Muscle of arm (tissue), 12 donors: ENCODE results near the gene MCM3AP. TPM values are rescaled to one million over a fixed set of nuclear protein-coding genes. Genes with fewer than 3 reads are reported as not detected.
"Not testable (repeated sequence)": the region's sequence is repeated elsewhere in the genome, so short reads cannot be mapped to it uniquely, and the experiment has no call there.

Experiments used
- DNase-seq: peaks from one replicate; pipeline ENCODE4 v3.0.0-alpha.2; 2013
- polyA plus RNA-seq, 12 donors: library from polyadenylated mRNA; unstranded; fragments of 120-200 nt; gene quantifications; one replicate each; pipeline ENCODE4 v1.2.1, GENCODE V29; 2013; ENCODE audit not compliant: insufficient read length in 12 of 12

Gene MCM3AP
- polyA plus RNA-seq, 12 donors: 51.5 to 81.8 (median 55.6) TPM; not detected in 1

DNA sequence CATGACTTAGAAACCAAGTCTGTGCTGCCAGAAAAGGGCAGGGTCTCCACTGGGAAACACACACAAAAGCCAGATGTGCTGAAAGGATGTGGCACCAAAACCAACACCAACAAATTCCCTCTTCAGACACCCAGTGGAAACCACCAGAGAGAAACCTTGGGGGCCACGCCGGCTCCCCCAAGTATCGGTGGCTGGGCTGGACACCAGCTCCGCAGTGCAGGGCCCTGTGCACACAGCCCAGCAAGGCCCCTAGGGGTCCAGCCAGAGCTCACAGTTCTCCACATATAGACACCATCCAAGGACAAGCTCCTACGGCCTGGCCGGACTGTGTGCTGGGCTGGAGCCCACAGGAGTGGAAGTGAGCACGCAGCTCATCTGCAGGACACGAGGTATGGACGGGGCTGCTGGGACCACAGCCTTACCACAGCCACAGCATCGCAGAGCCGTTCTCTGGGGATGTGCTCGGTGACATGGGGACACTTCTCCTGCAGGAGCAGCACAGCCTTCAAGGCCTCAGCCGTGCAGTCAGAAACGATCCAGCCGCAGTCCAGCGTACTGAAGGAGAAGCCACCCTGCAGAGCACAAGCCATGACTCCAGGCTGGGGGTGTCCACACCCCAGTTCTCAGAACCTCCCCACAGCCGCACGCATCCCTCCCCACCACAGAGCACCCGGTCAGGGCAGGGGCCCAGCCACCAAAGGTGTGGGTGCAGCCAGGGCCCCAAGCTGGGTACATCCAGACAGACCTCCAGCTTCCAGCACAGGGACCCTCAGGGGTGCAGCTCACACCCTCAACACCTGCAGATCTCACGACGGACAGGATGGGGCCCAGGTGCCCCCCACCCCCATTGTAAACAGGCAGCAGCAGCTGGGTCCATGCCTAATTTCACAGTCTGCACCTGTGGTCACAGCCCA is 78.1 kb downstream of the MCM3AP start:
- no peak for DNase-seq

DNA sequence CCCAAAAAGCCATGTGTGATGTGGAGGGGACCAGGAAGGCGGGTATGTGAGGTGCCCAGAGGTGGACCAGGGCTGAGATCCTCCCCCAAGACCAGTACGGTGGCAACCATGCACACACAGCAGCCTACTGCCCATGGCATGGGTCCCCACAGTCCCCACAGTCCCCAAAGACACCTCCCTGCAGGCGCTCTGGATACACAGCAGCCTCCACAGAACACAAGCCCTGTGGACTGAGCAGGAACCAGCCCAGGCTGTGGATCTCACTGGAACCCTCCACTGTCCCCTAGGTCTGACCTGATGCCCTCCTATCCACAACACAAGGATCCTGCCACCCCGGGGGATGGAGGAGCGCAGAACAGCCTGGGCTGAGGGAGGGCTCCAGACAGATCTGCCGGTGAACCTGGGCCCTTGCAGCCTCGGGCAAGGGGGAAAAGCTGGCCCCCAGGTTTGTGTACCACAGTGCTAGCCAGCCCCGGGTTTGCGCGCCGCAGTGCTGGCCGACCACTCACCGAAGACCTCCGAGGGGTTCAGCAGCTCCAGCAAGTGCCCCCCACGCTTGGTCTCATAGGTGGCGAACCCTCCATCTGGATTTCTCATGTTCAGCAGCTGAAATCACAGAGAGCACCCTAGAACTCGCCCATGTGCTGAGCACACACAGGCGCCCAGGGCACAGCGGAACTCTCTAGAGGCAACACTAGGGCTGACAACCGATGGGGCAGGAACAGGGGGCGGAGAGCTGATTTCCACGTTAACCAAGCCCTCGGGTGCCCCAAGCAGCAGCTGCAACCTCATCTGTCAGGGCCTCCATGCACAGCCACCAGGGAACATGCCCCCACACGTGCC is 79.0 kb downstream of the MCM3AP start:
- no peak for DNase-seq

DNA sequence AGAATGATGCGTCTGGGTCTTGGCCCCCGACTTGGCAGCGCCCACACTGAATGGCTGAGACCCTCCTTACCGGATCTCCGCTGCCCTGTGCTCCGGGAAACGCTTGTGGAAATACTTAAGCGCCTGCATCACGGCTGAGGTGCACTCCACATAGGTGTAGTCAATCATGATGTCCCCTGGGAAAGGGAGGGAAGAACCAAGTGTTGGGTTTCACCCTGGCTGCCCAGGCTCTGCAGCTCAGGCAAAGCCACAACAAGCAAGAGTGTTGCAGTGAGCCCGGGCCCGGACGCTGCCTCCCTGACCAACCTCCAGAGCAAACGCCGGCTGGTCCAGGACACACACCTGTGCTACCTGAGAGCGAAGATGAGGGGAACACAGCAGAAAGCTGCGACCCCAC is 79.6 kb downstream of the MCM3AP start:
- no peak for DNase-seq

DNA sequence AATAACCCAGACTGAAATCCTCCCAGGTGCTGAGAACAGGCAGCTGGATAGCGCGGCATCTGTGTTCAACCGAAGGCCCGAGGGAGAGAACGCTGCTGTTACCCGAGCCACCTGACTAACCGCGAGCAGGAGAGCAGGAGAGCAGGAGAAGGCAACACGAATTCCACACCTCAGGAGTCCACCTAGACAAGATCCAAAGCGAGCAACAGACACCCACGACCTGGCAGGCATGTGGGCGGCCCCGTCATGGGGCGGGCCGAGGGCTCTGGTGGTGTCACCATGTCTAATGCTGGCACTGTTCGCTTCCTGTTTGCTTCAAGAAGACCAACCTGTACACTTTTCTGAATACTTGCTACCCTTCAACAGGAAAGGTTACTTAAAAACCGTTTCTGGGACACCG is 80.2 kb downstream of the MCM3AP start:
- DNase-seq: no peak

DNA sequence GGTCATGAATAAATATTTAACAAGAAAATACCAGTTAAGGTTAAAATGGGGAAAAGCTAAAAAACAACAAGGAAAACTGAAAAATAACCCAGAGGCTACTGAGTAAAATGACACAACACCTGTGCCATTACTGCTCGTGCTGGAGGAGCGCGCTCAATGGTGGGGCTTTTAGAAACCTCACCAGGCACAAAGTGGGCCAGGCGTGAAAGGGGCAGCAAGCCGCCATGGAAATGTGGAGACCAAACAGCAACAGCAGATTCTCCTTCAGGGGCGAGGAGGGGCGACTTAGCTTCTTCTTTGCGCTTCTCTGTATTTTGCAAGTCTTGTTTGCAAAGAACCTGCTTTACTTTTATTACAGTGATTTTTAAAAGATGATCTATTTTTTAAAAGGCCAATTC is 82.2 kb downstream of the MCM3AP start:
- DNase-seq: no peak

DNA sequence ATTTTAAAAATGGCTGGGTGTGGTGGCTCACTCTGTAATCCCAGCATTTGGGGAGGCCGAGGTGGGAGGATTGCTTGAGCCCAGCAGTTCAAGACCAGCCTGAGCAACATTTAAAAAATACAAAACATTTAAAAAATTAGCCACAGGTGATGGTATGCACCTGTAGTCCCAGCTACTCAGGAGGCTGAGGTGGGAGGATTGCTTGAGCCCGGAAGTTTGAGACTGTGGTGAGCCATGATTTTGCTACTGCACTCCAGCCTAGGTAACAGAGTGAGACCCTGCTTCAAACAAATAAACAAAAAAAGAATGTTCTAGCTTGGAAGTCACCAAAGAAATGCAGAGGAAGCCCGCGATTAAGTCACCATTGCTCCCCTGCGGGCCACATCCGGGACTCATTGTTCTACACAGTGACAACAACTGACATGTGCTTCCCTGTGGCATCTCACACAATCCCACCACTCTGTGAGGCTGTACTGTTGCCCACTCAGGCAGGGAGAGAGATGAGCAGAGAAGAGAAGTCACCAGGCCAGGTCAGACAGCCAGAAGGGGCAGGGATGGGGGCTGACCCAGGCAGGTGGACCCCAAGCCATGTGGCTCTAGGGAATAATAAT is 82.7 kb downstream of the MCM3AP start:
- no peak for DNase-seq

DNA sequence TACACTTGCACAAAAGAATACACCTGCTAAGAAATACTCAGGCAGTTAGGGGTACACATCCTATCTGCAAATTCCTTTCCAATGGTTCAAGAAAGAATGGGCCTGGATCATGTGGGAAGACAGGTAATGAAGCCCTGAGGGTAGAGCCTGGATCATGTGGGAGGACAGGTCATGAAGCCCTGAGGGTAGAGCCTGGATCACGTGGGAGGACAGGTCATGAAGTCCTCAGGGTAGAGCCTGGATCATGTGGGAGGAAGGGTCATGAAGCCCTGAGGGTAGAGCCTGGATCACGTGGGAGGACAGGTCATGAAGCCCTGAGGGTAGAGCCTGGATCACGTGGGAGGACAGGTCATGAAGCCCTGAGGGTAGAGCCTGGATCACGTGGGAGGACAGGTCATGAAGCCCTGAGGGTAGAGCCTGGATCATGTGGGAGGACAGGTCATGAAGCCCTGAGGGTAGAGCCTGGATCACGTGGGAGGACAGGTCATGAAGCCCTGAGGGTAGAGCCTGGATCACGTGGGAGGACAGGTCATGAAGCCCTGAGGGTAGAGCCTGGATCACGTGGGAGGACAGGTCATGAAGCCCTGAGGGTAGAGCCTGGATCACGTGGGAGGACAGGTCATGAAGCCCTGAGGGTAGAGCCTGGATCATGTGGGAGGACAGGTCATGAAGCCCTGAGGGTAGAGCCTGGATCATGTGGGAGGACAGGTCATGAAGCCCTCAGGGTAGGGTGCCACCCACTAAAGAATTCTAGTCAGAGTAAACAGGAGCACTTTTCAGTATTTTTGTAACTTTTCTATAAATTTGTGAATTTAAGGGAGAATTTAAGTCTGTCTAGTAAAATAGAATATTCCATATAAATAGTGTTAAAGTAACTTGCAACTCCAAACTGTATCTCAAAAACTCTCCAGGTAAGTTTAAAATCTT is 84.3 kb downstream of the MCM3AP start:
- not testable (repeated sequence) for DNase-seq

DNA sequence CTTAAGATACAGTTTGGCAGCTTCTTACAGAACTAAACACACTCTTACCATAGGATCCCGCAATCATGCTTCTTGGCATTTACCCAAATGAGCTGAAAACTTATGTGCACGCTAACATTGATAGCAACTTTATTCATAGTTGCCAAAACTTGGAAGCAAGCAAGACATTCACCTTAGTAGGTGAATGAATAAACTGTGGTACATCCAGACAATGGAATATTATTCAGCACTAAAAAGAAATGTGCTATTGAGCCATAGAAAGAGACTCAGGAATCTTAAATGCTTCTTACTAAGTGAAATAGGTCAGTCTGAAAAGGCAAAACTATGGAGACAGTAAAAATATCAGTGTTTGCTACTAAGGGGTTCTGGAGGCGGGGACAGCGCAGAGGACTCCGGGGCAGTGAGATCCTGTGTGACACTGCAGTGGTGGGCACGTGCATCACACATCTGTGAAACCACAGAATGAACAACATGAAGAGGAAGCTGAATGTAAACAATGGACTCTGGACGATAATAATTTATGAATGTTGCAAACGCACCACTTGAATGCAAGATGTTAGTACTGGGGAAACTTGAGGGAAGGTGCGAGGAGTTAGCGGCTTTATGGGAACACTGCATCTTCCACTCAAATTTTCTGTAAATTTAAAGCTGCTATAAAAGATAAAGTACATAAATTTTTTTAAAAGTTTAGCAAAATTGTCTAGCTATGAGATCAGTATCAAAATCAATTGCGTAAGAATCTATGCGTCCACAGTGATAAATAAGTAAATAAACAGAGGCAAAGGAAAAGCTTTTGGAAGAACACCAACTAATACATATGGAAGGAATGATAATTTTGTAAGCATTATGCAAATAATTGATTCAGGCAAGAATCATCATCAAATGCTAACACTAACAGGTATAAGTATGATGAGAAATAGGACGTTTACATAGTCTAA is 85.7 kb downstream of the MCM3AP start:
- DNase-seq: no peak

DNA sequence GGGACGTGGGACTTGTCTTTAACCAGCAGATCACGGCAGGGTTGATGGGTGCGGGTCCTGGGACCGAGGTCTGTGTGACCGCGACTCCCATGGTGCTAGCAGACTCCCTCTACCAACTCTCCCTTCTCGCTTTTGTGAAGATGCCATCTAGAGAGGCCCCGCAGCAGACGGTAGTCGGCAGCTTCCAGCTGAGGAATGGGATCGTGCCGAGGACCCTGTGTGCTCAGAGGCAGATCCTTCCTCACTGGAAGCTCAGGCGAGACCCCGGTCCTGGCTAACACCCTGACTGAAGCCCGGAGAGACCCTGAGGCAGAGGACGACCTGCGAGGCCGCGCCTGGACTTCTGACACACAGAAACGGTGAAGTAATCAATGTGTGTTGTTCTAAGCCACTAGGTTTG is 88.7 kb downstream of the MCM3AP start:
- no peak for DNase-seq

DNA sequence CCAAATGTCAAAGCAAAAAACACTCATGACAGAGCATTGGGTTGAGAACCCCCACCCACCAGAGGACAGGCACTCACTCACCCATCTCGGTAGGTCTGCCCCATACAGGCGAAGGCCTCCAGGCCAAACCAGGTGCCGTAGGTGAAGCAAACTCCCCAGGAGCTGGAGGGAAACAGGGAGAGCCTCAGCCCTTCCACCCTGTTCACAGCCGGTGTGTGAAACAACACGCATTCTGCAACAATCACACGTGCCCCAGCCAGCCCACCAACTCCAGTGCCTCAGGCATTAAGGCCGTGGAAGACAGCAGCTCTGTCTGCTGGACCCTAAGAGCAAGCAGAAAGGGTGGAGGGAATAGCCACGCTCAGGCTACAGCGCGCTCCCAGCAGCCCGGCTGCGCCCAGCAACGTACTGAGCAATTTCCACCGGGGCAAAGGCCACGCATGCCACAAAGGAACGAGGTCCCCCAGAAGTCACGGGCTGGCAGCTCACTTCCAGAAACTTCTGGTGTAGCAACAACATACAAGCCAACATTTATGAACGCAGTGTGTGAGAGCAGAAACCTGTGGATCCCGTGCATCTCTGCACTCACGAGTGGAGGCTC is 89.7 kb downstream of the MCM3AP start:
- DNase-seq: no peak

DNA sequence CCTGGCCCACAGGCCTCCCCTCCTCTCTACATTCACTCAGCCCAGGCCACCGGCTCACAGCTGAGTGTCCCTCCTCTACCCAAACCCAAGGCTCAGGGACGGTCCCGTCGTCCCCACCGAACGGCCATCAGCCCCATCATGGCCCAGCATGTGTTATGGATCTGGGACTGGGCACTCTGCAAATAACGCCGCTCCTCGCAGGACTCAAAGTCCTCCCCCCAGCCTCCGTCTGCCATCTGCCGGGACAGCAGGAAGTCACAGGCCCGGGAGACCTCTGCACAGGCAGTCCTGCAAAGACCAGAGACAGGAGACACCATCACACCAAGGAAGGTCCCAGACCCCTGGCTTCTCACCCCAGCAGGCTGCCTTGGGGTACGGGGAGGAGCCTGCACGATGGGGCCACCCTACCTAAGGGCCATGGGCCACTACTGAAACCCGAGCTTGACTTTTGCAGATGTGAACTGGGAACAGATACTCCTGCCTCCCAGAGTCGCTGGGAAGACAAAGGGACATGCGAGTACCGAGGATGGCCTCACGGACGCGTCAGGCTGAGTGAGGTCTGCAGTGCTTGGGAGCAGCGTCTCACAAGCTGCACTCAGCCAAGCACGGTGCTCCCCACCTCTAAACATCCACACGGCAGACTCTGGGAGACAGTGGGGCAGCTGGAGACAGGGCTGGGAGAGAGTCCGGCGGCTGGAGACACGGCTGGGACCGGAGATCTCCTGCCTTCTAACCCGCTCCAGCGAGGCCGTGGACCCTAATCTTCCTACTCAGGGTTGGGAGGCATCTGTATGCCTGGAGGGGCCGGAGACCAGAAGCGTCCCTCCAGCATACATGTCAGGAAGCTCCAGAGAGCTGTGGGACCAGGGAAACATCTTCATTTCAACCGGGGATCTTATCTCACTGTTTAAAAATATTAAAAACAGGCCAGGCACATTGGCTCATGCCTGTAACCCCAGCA is 90.8 kb downstream of the MCM3AP start:
- no peak for DNase-seq

DNA sequence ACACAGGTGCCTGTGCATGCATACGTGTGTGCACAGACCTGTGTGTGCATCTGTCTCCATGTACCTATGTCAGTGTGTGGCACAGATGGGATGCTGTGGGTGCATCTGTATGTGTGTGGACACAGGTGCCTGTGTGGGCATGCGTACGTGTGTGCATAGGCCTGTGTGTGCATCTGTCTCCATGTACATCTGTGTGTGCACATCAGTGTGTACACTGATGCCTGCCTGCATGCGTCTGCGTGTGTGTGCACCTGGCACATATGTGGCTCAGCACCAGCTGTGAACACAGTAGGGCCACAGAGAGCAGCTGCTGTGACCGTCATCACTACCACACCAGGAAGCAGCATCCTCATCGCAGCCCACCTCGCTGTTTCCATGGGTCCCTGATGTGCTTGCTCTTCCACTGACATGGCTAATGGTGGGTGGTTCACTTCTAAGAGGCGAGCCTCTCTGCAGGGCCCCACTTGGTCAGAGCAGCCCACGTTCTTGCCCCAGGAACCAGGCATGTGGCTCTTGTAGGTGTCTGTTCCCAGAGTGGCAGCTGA is 91.5 kb downstream of the MCM3AP start:
- DNase-seq: no peak

DNA sequence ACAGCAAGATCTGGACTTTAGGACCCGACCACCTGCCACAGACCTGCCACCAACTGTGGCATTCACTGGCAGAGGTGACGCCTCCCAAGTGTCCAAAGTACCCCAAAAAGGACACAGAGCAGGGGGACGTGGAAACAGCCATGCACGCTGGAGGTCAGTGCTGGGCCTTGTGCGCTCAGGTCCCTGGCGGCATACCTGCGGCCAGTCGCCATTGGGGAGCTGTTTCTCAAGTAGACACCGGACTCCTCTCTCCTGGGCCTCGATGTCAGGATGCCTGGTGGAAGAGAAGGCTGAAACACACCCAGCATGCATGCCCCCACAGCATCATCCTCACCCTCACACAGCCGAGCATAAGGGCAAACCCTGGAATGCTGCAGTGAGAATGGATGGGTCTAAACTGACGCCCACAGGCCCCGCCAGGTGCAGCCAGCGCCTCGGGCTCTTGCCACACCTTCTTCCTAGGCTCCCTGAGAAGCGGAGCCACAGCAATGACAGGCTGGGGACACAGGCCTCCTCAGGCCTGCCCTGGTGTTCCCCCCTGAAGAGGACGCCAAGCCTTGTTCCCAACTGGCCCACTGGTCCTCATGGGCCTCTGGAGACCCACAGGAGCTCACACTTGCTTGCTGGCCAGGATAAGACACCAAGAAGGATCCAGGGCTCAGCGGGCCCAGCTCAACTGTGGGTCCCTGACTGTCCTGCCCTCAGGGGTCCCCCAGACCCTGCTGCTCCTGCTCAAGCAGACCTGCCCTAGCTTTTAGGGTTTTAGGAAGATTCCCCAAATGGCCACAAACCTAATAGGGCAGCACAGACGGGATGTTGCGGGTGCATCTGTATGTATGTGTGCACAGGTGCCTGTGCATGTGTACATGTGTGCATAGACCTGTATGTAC is 93.5 kb downstream of the MCM3AP start:
- no peak for DNase-seq

DNA sequence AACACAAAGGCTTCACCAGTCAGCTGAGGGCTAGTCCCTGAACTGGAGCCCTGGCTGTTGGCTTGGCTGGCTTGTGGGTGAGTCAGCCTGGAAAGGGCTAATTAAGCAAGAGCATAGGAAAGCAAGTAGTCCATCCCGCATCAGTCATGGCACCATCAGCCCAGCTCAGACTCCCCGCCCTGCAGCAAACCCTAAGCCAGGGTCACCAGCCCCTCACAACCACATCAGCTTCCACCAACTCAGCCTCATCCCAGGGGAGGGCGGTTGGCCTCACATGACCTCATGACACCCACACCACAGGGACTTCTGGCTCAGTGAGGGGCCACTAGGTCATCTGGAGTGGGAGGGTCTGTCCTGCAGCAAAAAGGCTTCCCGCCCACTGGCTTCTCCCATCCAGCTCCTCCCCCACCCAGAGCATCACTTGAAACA is 94.1 kb downstream of the MCM3AP start:
- DNase-seq: no peak

DNA sequence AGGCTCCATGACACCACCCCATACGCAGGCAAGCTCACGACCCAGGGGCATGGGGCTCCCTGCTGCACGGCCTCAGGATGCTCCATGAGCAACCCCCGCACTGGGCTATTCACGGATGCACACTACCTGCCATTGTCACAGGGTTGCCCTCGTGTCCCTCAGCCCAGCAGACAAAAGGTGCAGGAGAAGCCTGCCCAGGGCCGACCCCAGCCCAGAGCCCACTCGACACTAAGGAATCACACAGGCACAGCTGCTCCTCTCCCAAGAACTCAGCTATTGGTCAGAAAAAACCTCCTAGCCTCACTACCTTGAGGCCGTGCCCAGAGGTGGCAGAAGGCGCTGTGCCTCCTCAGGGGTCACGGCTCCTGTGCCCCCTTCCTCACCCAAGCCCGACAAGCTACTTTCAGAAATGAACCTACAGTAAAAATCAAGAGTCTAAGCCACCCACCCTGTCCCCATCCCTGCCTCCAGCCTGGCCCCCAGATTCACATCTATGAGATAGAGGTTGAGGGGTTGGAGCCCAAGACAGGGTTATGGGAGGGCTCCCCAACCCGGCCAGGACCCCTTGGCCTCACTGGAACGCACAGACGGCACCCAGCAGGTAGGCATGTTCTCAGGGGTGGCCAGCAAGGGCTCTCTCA is 94.8 kb downstream of the MCM3AP start:
- DNase-seq: no peak

DNA sequence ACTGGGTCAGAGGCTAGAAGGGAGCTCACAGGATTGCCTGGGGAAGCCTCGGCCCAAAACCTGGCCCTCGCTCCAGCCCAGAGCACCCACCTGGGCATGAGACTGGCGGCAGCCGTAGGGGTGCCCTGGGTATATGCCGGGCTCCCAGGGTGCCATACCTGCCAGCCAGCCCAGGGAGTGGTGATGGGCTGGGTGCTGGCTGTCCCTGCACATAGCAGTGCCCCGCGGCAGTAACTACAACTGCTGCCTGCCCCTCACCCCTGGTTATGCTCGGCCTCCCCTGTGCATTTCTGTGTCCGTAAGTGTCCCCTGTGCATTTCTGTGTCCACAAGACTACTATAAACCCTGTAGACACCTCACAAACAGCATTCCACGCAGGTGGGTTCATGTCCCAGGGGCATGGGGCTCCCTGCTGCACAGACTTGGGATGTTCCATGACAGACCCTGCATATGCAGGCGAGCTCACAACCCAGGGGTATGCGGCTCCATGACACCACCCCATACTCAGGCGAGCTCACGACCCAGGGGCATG is 95.4 kb downstream of the MCM3AP start:
- no peak for DNase-seq
